Superior temporal gyrus (tissue), 1 donor: ENCODE data around the gene DAO.

Experiments
- DNase-seq: peaks from one replicate; pipeline ENCODE4 v3.0.0-alpha.2; 2016; ENCODE audit errors: extremely low spot score

DAO gene

GRCh38 chr12:108875682-108876361 is 4.1 kb upstream of the DAO start:
- DNase-seq: no peak

GRCh38 chr12:108876550-108876949 is 3.3 kb upstream of the DAO start:
- no peak for DNase-seq

GRCh38 chr12:108881953-108882352 is 2.1 kb downstream of the DAO start:
- DNase-seq: no peak

GRCh38 chr12:108884116-108885012 is 4.5 kb downstream of the DAO start:
- DNase-seq: no peak

- no peak for DNase-seq
These were observed 7.2 kb downstream of the DAO start for GRCh38 chr12:108886873-108887629.

GRCh38 chr12:108888031-108888430 is 8.1 kb downstream of the DAO start:
- no peak for DNase-seq

GRCh38 chr12:108890208-108890607 is 10.3 kb downstream of the DAO start:
- DNase-seq: no peak

GRCh38 chr12:108895220-108895802 is 15.4 kb downstream of the DAO start:
- DNase-seq: no peak

- DNase-seq: no peak
These were observed 16.4 kb downstream of the DAO start for GRCh38 chr12:108896336-108896735.

- DNase-seq: no peak
These were observed 16.9 kb downstream of the DAO start for GRCh38 chr12:108896817-108897216.

- DNase-seq: no peak
These were observed 19.3 kb downstream of the DAO start for GRCh38 chr12:108899145-108899544.

- DNase-seq: no peak
These were observed 25.8 kb downstream of the DAO start for GRCh38 chr12:108905725-108906124.

GRCh38 chr12:108906971-108907370 is 27.1 kb downstream of the DAO start:
- DNase-seq: no peak

GRCh38 chr12:108907839-108908351 is 28.0 kb downstream of the DAO start:
- DNase-seq: peak; percentile 39

- no peak for DNase-seq
These were observed 30.4 kb downstream of the DAO start for GRCh38 chr12:108910336-108910735.

GRCh38 chr12:108911915-108912314 is 32.0 kb downstream of the DAO start:
- no peak for DNase-seq

- DNase-seq: no peak
These were observed 32.5 kb downstream of the DAO start for GRCh38 chr12:108912361-108912760.

- peak; percentile 67 for DNase-seq
These were observed 34.2 kb downstream of the DAO start for GRCh38 chr12:108914121-108914531.

- DNase-seq: no peak
These were observed 35.8 kb downstream of the DAO start for GRCh38 chr12:108915632-108916133.

GRCh38 chr12:108916336-108916735 is 36.4 kb downstream of the DAO start:
- no peak for DNase-seq

GRCh38 chr12:108918206-108918605 is 38.3 kb downstream of the DAO start:
- no peak for DNase-seq
